C4-2B (cell line): ENCODE results near the gene FRA10AC1.

Experiments
- ZFX ChIP-seq: fragments of 450-650 bp; IDR thresholded peaks from 2 replicates; pipeline ENCODE4 v1.6.1; 2017
- TF ChIP-seq, protein P1 (sequence below): fragments of 450-650 bp; conservative IDR thresholded peaks from 2 replicates; pipeline ENCODE4 v1.5.1; 2017; ENCODE audit warnings: mild to moderate bottlenecking

DNA sequence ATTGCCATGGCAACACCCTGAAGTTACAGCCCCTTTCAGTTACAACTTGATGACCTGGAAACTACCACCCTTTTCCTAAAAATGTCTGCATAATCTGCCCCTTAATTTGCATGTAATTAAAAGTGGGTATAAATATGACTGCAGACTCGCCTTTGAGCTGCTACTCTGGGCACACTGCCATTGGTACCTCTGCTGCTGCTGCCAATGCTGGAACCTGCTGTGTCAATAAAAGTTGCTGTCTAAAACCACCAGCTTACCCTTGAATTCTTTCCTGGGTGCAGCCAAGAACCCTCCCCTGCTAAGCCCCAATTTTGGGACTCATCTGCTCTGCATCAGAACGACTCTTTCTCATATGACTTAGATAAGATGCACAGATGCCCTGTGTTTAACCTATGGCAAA lies 10.2 kb upstream of the FRA10AC1 start:
- TF ChIP-seq, protein P1, sequence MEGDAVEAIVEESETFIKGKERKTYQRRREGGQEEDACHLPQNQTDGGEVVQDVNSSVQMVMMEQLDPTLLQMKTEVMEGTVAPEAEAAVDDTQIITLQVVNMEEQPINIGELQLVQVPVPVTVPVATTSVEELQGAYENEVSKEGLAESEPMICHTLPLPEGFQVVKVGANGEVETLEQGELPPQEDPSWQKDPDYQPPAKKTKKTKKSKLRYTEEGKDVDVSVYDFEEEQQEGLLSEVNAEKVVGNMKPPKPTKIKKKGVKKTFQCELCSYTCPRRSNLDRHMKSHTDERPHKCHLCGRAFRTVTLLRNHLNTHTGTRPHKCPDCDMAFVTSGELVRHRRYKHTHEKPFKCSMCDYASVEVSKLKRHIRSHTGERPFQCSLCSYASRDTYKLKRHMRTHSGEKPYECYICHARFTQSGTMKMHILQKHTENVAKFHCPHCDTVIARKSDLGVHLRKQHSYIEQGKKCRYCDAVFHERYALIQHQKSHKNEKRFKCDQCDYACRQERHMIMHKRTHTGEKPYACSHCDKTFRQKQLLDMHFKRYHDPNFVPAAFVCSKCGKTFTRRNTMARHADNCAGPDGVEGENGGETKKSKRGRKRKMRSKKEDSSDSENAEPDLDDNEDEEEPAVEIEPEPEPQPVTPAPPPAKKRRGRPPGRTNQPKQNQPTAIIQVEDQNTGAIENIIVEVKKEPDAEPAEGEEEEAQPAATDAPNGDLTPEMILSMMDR, result no peak
- no peak for TF ChIP-seq ZFX
